ENCODE results near the gene SPTBN5. TPM values are rescaled to one million over a fixed set of nuclear protein-coding genes. Genes with fewer than 3 reads are reported as not detected.

SPTBN5 gene
- total and polyA plus RNA-seq, 10 of the 15 experiments (the other 5 are each of a cell fraction or from before 2014, with no cell fraction given): under 0.01 to 0.18 (median 0.04) TPM; not detected in 4

GRCh38 chr15:41883484-41883825 is 10.4 kb downstream of the SPTBN5 start:
- H3K4me1 ChIP-seq (ENCODE audit: control insufficient read depth, insufficient read depth, low read length): no peaks in the 10 kb centered on the region; the same call in 1 of the 2 replicates
- peaks cover 0 to 2% of the 10 kb centered on the region in 2 experiments; a peak in 2 of 4 replicates for H3K27me3 ChIP-seq (replicated peaks in 1 of 2; ENCODE audit: control insufficient read depth in 2 of 2, insufficient read depth in 2 of 2, low read length in 1 of 2)
- in situ Hi-C loops (cut with MboI) (no loop called here), intact Hi-C loops (cut with micrococcal nuclease; ENCODE audit: unreplicated experiment) (no loop called here)
- no peak overlapping the region for H3K27ac ChIP-seq (ENCODE audit: control insufficient read depth, insufficient read depth)
- CTCF ChIA-PET: interaction anchor here (1.0 kb wide), 1 partner anchor 22 kb away, joined by 3 read pairs; no protein-coding TSS in a partner anchor
- BruUV-seq (replicated peaks): no TSS peak
- H3K4me2 ChIP-seq (ENCODE audit: control insufficient read depth, insufficient read depth): no peak overlapping the region
- SMC1A ChIA-PET (ENCODE audit: uncharacterized antibody, unreplicated experiment): interaction anchor here (0.6 kb wide), 1 partner anchor 953 kb away, joined by 4 read pairs; no protein-coding TSS in a partner anchor
- TF ChIP-seq POLR2AphosphoS5 (IDR thresholded peaks at IDR 0.05; ENCODE audit: low read length): no peak
- TF ChIP-seq, protein P1, sequence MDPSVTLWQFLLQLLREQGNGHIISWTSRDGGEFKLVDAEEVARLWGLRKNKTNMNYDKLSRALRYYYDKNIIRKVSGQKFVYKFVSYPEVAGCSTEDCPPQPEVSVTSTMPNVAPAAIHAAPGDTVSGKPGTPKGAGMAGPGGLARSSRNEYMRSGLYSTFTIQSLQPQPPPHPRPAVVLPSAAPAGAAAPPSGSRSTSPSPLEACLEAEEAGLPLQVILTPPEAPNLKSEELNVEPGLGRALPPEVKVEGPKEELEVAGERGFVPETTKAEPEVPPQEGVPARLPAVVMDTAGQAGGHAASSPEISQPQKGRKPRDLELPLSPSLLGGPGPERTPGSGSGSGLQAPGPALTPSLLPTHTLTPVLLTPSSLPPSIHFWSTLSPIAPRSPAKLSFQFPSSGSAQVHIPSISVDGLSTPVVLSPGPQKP (IDR thresholded peaks at IDR 0.05; ENCODE audit: low read depth, low read length): no peak
- no peak for TF ChIP-seq JUNB (IDR thresholded peaks at IDR 0.05)
- TF ChIP-seq, protein P2, sequence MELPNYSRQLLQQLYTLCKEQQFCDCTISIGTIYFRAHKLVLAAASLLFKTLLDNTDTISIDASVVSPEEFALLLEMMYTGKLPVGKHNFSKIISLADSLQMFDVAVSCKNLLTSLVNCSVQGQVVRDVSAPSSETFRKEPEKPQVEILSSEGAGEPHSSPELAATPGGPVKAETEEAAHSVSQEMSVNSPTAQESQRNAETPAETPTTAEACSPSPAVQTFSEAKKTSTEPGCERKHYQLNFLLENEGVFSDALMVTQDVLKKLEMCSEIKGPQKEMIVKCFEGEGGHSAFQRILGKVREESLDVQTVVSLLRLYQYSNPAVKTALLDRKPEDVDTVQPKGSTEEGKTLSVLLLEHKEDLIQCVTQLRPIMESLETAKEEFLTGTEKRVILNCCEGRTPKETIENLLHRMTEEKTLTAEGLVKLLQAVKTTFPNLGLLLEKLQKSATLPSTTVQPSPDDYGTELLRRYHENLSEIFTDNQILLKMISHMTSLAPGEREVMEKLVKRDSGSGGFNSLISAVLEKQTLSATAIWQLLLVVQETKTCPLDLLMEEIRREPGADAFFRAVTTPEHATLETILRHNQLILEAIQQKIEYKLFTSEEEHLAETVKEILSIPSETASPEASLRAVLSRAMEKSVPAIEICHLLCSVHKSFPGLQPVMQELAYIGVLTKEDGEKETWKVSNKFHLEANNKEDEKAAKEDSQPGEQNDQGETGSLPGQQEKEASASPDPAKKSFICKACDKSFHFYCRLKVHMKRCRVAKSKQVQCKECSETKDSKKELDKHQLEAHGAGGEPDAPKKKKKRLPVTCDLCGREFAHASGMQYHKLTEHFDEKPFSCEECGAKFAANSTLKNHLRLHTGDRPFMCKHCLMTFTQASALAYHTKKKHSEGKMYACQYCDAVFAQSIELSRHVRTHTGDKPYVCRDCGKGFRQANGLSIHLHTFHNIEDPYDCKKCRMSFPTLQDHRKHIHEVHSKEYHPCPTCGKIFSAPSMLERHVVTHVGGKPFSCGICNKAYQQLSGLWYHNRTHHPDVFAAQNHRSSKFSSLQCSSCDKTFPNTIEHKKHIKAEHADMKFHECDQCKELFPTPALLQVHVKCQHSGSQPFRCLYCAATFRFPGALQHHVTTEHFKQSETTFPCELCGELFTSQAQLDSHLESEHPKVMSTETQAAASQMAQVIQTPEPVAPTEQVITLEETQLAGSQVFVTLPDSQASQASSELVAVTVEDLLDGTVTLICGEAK (IDR thresholded peaks at IDR 0.05; ENCODE audit: borderline replicate concordance): no peak
- TF ChIP-seq ETV6 (conservative IDR thresholded peaks at IDR 0.05 in 1 of 2, IDR thresholded peaks at IDR 0.05 in 1 of 2; ENCODE audit: borderline replicate concordance in 1 of 2, low read depth in 1 of 2): no peak
- TF ChIP-seq WRNIP1 (IDR thresholded peaks at IDR 0.05; ENCODE audit: borderline replicate concordance, low read depth, low read length): no peak
- TF ChIP-seq, protein P3, sequence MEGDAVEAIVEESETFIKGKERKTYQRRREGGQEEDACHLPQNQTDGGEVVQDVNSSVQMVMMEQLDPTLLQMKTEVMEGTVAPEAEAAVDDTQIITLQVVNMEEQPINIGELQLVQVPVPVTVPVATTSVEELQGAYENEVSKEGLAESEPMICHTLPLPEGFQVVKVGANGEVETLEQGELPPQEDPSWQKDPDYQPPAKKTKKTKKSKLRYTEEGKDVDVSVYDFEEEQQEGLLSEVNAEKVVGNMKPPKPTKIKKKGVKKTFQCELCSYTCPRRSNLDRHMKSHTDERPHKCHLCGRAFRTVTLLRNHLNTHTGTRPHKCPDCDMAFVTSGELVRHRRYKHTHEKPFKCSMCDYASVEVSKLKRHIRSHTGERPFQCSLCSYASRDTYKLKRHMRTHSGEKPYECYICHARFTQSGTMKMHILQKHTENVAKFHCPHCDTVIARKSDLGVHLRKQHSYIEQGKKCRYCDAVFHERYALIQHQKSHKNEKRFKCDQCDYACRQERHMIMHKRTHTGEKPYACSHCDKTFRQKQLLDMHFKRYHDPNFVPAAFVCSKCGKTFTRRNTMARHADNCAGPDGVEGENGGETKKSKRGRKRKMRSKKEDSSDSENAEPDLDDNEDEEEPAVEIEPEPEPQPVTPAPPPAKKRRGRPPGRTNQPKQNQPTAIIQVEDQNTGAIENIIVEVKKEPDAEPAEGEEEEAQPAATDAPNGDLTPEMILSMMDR (IDR thresholded peaks at IDR 0.05 in 2 of 3, conservative IDR thresholded peaks at IDR 0.05 in 1 of 3; ENCODE audit: control insufficient read depth in 2 of 3, extremely low read depth in 1 of 3, insufficient read depth in 1 of 3, low read depth in 3 of 3, low read length in 3 of 3): no peak
- TF ChIP-seq ESRRA (IDR thresholded peaks at IDR 0.05; ENCODE audit: low read length): no peak
- TF ChIP-seq, protein P4, sequence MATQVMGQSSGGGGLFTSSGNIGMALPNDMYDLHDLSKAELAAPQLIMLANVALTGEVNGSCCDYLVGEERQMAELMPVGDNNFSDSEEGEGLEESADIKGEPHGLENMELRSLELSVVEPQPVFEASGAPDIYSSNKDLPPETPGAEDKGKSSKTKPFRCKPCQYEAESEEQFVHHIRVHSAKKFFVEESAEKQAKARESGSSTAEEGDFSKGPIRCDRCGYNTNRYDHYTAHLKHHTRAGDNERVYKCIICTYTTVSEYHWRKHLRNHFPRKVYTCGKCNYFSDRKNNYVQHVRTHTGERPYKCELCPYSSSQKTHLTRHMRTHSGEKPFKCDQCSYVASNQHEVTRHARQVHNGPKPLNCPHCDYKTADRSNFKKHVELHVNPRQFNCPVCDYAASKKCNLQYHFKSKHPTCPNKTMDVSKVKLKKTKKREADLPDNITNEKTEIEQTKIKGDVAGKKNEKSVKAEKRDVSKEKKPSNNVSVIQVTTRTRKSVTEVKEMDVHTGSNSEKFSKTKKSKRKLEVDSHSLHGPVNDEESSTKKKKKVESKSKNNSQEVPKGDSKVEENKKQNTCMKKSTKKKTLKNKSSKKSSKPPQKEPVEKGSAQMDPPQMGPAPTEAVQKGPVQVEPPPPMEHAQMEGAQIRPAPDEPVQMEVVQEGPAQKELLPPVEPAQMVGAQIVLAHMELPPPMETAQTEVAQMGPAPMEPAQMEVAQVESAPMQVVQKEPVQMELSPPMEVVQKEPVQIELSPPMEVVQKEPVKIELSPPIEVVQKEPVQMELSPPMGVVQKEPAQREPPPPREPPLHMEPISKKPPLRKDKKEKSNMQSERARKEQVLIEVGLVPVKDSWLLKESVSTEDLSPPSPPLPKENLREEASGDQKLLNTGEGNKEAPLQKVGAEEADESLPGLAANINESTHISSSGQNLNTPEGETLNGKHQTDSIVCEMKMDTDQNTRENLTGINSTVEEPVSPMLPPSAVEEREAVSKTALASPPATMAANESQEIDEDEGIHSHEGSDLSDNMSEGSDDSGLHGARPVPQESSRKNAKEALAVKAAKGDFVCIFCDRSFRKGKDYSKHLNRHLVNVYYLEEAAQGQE (IDR thresholded peaks at IDR 0.05; ENCODE audit: low read depth, low read length): no peak
- no peak for TF ChIP-seq MYB (IDR thresholded peaks at IDR 0.05; ENCODE audit: borderline replicate concordance, low read depth, low read length)
- FAIRE-seq (no peak), ATAC-seq (no peak), DNase-seq (ENCODE audit: low read depth, low spot score) (no peak)
- no peaks in the 10 kb centered on the region for H4K20me1 ChIP-seq (ENCODE audit: control insufficient read depth, insufficient read depth)
- RAD21 ChIA-PET (ENCODE audit: unreplicated experiment): interaction anchor here (0.6 kb wide), 1 partner anchor 20 kb away, joined by 3 read pairs; no protein-coding TSS in a partner anchor
- no peak overlapping the region for H3K9ac ChIP-seq (ENCODE audit: control insufficient read depth, insufficient read depth, low read length)
- POLR2A ChIA-PET: no interaction called here
- 39% methylated on average over 2 of the region's 2 CpGs for WGBS (ENCODE audit: insufficient coverage, insufficient replicate concordance, low lambda C conversion rate, missing lambda C conversion rate)
- no peaks in the 10 kb centered on the region for H3K9me3 ChIP-seq (replicated peaks; ENCODE audit: control insufficient read depth, insufficient read depth, low read length)
- H3K4me3 ChIP-seq: no peak overlapping the region
- no peak overlapping the region for H2AFZ ChIP-seq (ENCODE audit: control insufficient read depth, low read depth, low read length)
- no peaks in the 10 kb centered on the region for H3K79me2 ChIP-seq (ENCODE audit: control insufficient read depth, insufficient read depth, low read length)
- no peaks in the 10 kb centered on the region for H3K36me3 ChIP-seq (ENCODE audit: control insufficient read depth in 2 of 2, insufficient read depth in 2 of 2, low read length in 1 of 2)

Data from GM12878 (cell line).